ENCODE results near the gene ATAD3C.
"Not testable (repeated sequence)": the region's sequence is repeated elsewhere in the genome, so short reads cannot be mapped to it uniquely, and the experiment has no call there.

The ATAD3C gene

GRCh38 chr1:1432274-1432950, 17.1 kb upstream of the ATAD3C start:
- no peak for DNase-seq

- DNase-seq: no peak
Observed at GRCh38 chr1:1432951-1433803, 16.3 kb upstream of the ATAD3C start.

- no peak for DNase-seq
Observed at GRCh38 chr1:1433804-1434130, 15.7 kb upstream of the ATAD3C start.

- DNase-seq: no peak
Observed at GRCh38 chr1:1434131-1434823, 15.2 kb upstream of the ATAD3C start.

GRCh38 chr1:1434824-1435105, 14.7 kb upstream of the ATAD3C start:
- no peak for DNase-seq

- DNase-seq: no peak
Observed at GRCh38 chr1:1435106-1435903, 14.2 kb upstream of the ATAD3C start, which contains the start of gene VWA1. Gene VWA1 (plus strand): TSS chr1:1435690. CDS start chr1:1435749, 59 bp downstream.

- no peak for DNase-seq
Observed at GRCh38 chr1:1435911-1436629, 13.4 kb upstream of the ATAD3C start.

GRCh38 chr1:1436630-1437032, 12.9 kb upstream of the ATAD3C start:
- no peak for DNase-seq

- DNase-seq: no peak
Observed at GRCh38 chr1:1437033-1437903, 12.2 kb upstream of the ATAD3C start.

- DNase-seq: no peak
Observed at GRCh38 chr1:1437904-1438376, 11.5 kb upstream of the ATAD3C start.

- DNase-seq: no peak
Observed at GRCh38 chr1:1438531-1439381, 10.7 kb upstream of the ATAD3C start.

- no peak for DNase-seq
Observed at GRCh38 chr1:1439546-1440261, 9.8 kb upstream of the ATAD3C start.

- DNase-seq: no peak
Observed at GRCh38 chr1:1440262-1441001, 9.1 kb upstream of the ATAD3C start.

GRCh38 chr1:1441002-1441888, 8.2 kb upstream of the ATAD3C start:
- no peak for DNase-seq

GRCh38 chr1:1442069-1442770, 7.3 kb upstream of the ATAD3C start:
- no peak for DNase-seq

GRCh38 chr1:1446631-1447030, 2.9 kb upstream of the ATAD3C start:
- DNase-seq: not testable (repeated sequence)

- not testable (repeated sequence) for DNase-seq
Observed at GRCh38 chr1:1450616-1451015, 1.1 kb downstream of the ATAD3C start.

All from NCI-H187 treated with DMSO at 0.1 percent for 48 hours (cell line).